Ishikawa (cell line): ENCODE measurements around the gene BACE2.
A peak's percentile ranks its signal among the peaks of the same experiment; 100 is the strongest.

ENCODE experiments used
- CEBPB ChIP-seq: IDR thresholded peaks from 2 replicates; pipeline ENCODE4 v1.6.1; 2012
- CREB1 ChIP-seq: IDR thresholded peaks from 2 replicates; pipeline ENCODE4 v1.6.1; 2012; ENCODE audit warnings: low read depth
- EGR1 ChIP-seq: IDR thresholded peaks from 2 replicates; pipeline ENCODE4 v1.6.1; 2012
- EP300 ChIP-seq: IDR thresholded peaks from 2 replicates; pipeline ENCODE4 v1.6.1; 2012; ENCODE audit warnings: borderline replicate concordance
- FOXM1 ChIP-seq: IDR thresholded peaks from 2 replicates; pipeline ENCODE4 v1.6.1; 2012; ENCODE audit warnings: low read depth, borderline replicate concordance
- MAX ChIP-seq: IDR thresholded peaks from 2 replicates; pipeline ENCODE4 v1.6.1; 2012
- NFIC ChIP-seq: IDR thresholded peaks from 2 replicates; pipeline ENCODE4 v1.6.1; 2012
- RAD21 ChIP-seq: IDR thresholded peaks from 2 replicates; pipeline ENCODE4 v1.6.1; 2012; ENCODE audit warnings: low read depth
- REST ChIP-seq: IDR thresholded peaks from 2 replicates; pipeline ENCODE4 v1.6.1; 2012; ENCODE audit warnings: low read depth, mild to moderate bottlenecking
- TAF1 ChIP-seq: IDR thresholded peaks from 2 replicates; pipeline ENCODE4 v1.6.1; 2012; ENCODE audit warnings: low read depth, mild to moderate bottlenecking
- TCF12 ChIP-seq: IDR thresholded peaks from 2 replicates; pipeline ENCODE4 v1.6.1; 2012; ENCODE audit warnings: low read depth
- TEAD4 ChIP-seq: IDR thresholded peaks from 2 replicates; pipeline ENCODE4 v1.6.1; 2012
- USF1 ChIP-seq: IDR thresholded peaks from 2 replicates; pipeline ENCODE4 v1.6.1; 2012
- YY1 ChIP-seq: IDR thresholded peaks from 2 replicates; pipeline ENCODE4 v1.6.1; 2012; ENCODE audit warnings: low read depth
- ZBTB7A ChIP-seq: IDR thresholded peaks from 2 replicates; pipeline ENCODE4 v1.6.1; 2012; ENCODE audit warnings: low read depth

Gene BACE2

GRCh38 chr21:41139951-41140350 is 28.0 kb upstream of the BACE2 start:
- TF ChIP-seq USF1 = no peak
- TF ChIP-seq NFIC = no peak
- TF ChIP-seq ZBTB7A = no peak
- no peak for TF ChIP-seq CEBPB
- TF ChIP-seq TEAD4 = no peak
- no peak for TF ChIP-seq TAF1
- TF ChIP-seq EP300 = no peak
- no peak for TF ChIP-seq RAD21
- TF ChIP-seq TCF12 = no peak
- no peak for TF ChIP-seq CREB1
- TF ChIP-seq MAX = no peak
- no peak for TF ChIP-seq FOXM1
- TF ChIP-seq REST = no peak
- TF ChIP-seq EGR1 = no peak
- no peak for TF ChIP-seq YY1

GRCh38 chr21:41141031-41141457 is 26.9 kb upstream of the BACE2 start:
- TF ChIP-seq ZBTB7A = no peak
- TF ChIP-seq CEBPB = no peak
- TF ChIP-seq YY1 = no peak
- no peak for TF ChIP-seq NFIC
- TF ChIP-seq FOXM1 = no peak
- TF ChIP-seq REST = no peak
- TF ChIP-seq USF1 = no peak
- TF ChIP-seq TCF12 = no peak
- no peak for TF ChIP-seq TEAD4
- TF ChIP-seq EP300 = no peak
- no peak for TF ChIP-seq EGR1
- no peak for TF ChIP-seq RAD21
- no peak for TF ChIP-seq TAF1
- no peak for TF ChIP-seq CREB1
- TF ChIP-seq MAX = no peak

GRCh38 chr21:41142051-41142795 is 25.7 kb upstream of the BACE2 start:
- TF ChIP-seq TEAD4 (0 out of 2 replicates have a peak, but pooled peaks have one; percentile 37), FOXM1 (no peak)

GRCh38 chr21:41143596-41144325 is 24.2 kb upstream of the BACE2 start:
- TF ChIP-seq TCF12 (no peak), ZBTB7A (no peak), EGR1 (no peak), USF1 (no peak), TAF1 (no peak), MAX (no peak), FOXM1 (no peak), REST (no peak), NFIC (no peak), CREB1 (no peak), EP300 (no peak), CEBPB (no peak), RAD21 (no peak), YY1 (no peak), TEAD4 (no peak)
